IPS-NIHi11 (cell line): ENCODE data around the gene ABCD1.
"Not testable (repeated sequence)": the region's sequence is repeated elsewhere in the genome, so short reads cannot be mapped to it uniquely, and the experiment has no call there.

Source experiments
- DNase-seq: peaks from one replicate; pipeline ENCODE4 v3.0.0; 2012; ENCODE audit warnings: mixed read lengths, low spot score

ABCD1 gene

GRCh38 chrX:153734871-153735270, 10.2 kb downstream of the ABCD1 start:
- DNase-seq: no peak

GRCh38 chrX:153735274-153735673, 10.6 kb downstream of the ABCD1 start:
- DNase-seq: no peak

GRCh38 chrX:153736071-153736820, 11.6 kb downstream of the ABCD1 start:
- no peak for DNase-seq

GRCh38 chrX:153736871-153737441, 12.3 kb downstream of the ABCD1 start:
- no peak for DNase-seq

GRCh38 chrX:153738056-153738605, 13.5 kb downstream of the ABCD1 start:
- DNase-seq: no peak

GRCh38 chrX:153739754-153740486, 15.3 kb downstream of the ABCD1 start:
- DNase-seq: no peak

GRCh38 chrX:153740631-153741222, 16.1 kb downstream of the ABCD1 start:
- no peak for DNase-seq

GRCh38 chrX:153741446-153741845, 16.8 kb downstream of the ABCD1 start:
- DNase-seq: no peak

- DNase-seq: not testable (repeated sequence)
Observed at GRCh38 chrX:153742111-153742510, 17.5 kb downstream of the ABCD1 start.

GRCh38 chrX:153742796-153743467, 18.3 kb downstream of the ABCD1 start:
- DNase-seq: not testable (repeated sequence)

- DNase-seq: not testable (repeated sequence)
Observed at GRCh38 chrX:153743468-153744209, 19.0 kb downstream of the ABCD1 start.

GRCh38 chrX:153744210-153745066, 19.8 kb downstream of the ABCD1 start:
- DNase-seq: no peak

- DNase-seq: not testable (repeated sequence)
Observed at GRCh38 chrX:153745067-153745433, 20.4 kb downstream of the ABCD1 start.

GRCh38 chrX:153746359-153746758, 21.7 kb downstream of the ABCD1 start:
- DNase-seq: no peak

GRCh38 chrX:153746991-153747390, 22.3 kb downstream of the ABCD1 start:
- not testable (repeated sequence) for DNase-seq

- DNase-seq: not testable (repeated sequence)
Observed at GRCh38 chrX:153749017-153749416, 24.4 kb downstream of the ABCD1 start.

GRCh38 chrX:153750127-153750774, 25.6 kb downstream of the ABCD1 start:
- no peak for DNase-seq

GRCh38 chrX:153755136-153755535, 30.5 kb downstream of the ABCD1 start:
- DNase-seq: no peak

GRCh38 chrX:153761863-153762262, 37.2 kb downstream of the ABCD1 start:
- DNase-seq: peak; percentile 1
